ENCODE measurements around the gene RCAN2.

RCAN2 gene

GRCh38 chr6:46240866-46241565 lies 250.2 kb downstream of the RCAN2 start:
- Histone ChIP-seq H3K27ac (ENCODE audit: low read depth, low read length) (no peak overlapping the region), H3K4me3 (ENCODE audit: low read length) (no peak overlapping the region), H3K36me3 (ENCODE audit: control insufficient read depth, insufficient read depth, low read length) (no peaks in the 10 kb centered on the region), H3K27me3 (ENCODE audit: control insufficient read depth, insufficient read depth, low read length) (no peaks in the 10 kb centered on the region), H3K4me1 (ENCODE audit: control insufficient read depth, insufficient read depth, low read length) (no peaks in the 10 kb centered on the region), H3K9ac (ENCODE audit: low read length) (no peak overlapping the region)

GRCh38 chr6:46236752-46237151 lies 254.5 kb downstream of the RCAN2 start:
- no peak overlapping the region for H3K27ac ChIP-seq (ENCODE audit: low read depth, low read length)
- H3K4me1 ChIP-seq (ENCODE audit: control insufficient read depth, insufficient read depth, low read length): no peaks in the 10 kb centered on the region
- no peaks in the 10 kb centered on the region for H3K27me3 ChIP-seq (ENCODE audit: control insufficient read depth, insufficient read depth, low read length)
- no peak overlapping the region for H3K4me3 ChIP-seq (ENCODE audit: low read length)
- H3K36me3 ChIP-seq (ENCODE audit: control insufficient read depth, insufficient read depth, low read length): no peaks in the 10 kb centered on the region
- H3K9ac ChIP-seq (ENCODE audit: low read length): no peak overlapping the region

- no peak overlapping the region for H3K27ac ChIP-seq (ENCODE audit: low read depth, low read length)
- no peaks in the 10 kb centered on the region for H3K4me1 ChIP-seq (ENCODE audit: control insufficient read depth, insufficient read depth, low read length)
- H3K4me3 ChIP-seq (ENCODE audit: low read length): no peak overlapping the region
- H3K36me3 ChIP-seq (ENCODE audit: control insufficient read depth, insufficient read depth, low read length): no peaks in the 10 kb centered on the region
- no peaks in the 10 kb centered on the region for H3K27me3 ChIP-seq (ENCODE audit: control insufficient read depth, insufficient read depth, low read length)
- no peak overlapping the region for H3K9ac ChIP-seq (ENCODE audit: low read length)
Measured at GRCh38 chr6:46235242-46235641, 256.0 kb downstream of the RCAN2 start.

GRCh38 chr6:46234700-46235099 lies 256.5 kb downstream of the RCAN2 start:
- H3K4me1 ChIP-seq (ENCODE audit: control insufficient read depth, insufficient read depth, low read length): no peaks in the 10 kb centered on the region
- H3K27ac ChIP-seq (ENCODE audit: low read depth, low read length): no peak overlapping the region

GRCh38 chr6:46234156-46234556 lies 257.1 kb downstream of the RCAN2 start:
- no peaks in the 10 kb centered on the region for H3K36me3 ChIP-seq (ENCODE audit: control insufficient read depth, insufficient read depth, low read length)
- H3K27ac ChIP-seq (ENCODE audit: low read depth, low read length): no peak overlapping the region
- no peak overlapping the region for H3K4me3 ChIP-seq (ENCODE audit: low read length)
- H3K4me1 ChIP-seq (ENCODE audit: control insufficient read depth, insufficient read depth, low read length): no peaks in the 10 kb centered on the region
- H3K9ac ChIP-seq (ENCODE audit: low read length): no peak overlapping the region
- H3K27me3 ChIP-seq (ENCODE audit: control insufficient read depth, insufficient read depth, low read length): no peaks in the 10 kb centered on the region

More at GRCh38 chr6:46234700-46235099, 256.5 kb downstream of the RCAN2 start:
- H3K9ac ChIP-seq (ENCODE audit: low read length): no peak overlapping the region
- no peak overlapping the region for H3K4me3 ChIP-seq (ENCODE audit: low read length)
- no peaks in the 10 kb centered on the region for H3K36me3 ChIP-seq (ENCODE audit: control insufficient read depth, insufficient read depth, low read length)
- H3K27me3 ChIP-seq (ENCODE audit: control insufficient read depth, insufficient read depth, low read length): no peaks in the 10 kb centered on the region

- H3K27me3 ChIP-seq (ENCODE audit: control insufficient read depth, insufficient read depth, low read length): no peaks in the 10 kb centered on the region
- no peaks in the 10 kb centered on the region for H3K36me3 ChIP-seq (ENCODE audit: control insufficient read depth, insufficient read depth, low read length)
- H3K4me3 ChIP-seq (ENCODE audit: low read length): no peak overlapping the region
- no peak overlapping the region for H3K27ac ChIP-seq (ENCODE audit: low read depth, low read length)
- H3K4me1 ChIP-seq (ENCODE audit: control insufficient read depth, insufficient read depth, low read length): no peaks in the 10 kb centered on the region
- no peak overlapping the region for H3K9ac ChIP-seq (ENCODE audit: low read length)
Measured at GRCh38 chr6:46233129-46233528, 258.1 kb downstream of the RCAN2 start.

- Histone ChIP-seq H3K27me3 (ENCODE audit: control insufficient read depth, insufficient read depth, low read length) (no peaks in the 10 kb centered on the region), H3K9ac (ENCODE audit: low read length) (no peak overlapping the region), H3K4me3 (ENCODE audit: low read length) (no peak overlapping the region), H3K4me1 (ENCODE audit: control insufficient read depth, insufficient read depth, low read length) (no peaks in the 10 kb centered on the region), H3K36me3 (ENCODE audit: control insufficient read depth, insufficient read depth, low read length) (no peaks in the 10 kb centered on the region), H3K27ac (ENCODE audit: low read depth, low read length) (no peak overlapping the region)
Measured at GRCh38 chr6:46222286-46222685, 269.0 kb downstream of the RCAN2 start.

GRCh38 chr6:46221222-46221793 lies 269.9 kb downstream of the RCAN2 start:
- H3K36me3 ChIP-seq (ENCODE audit: control insufficient read depth, insufficient read depth, low read length): no peaks in the 10 kb centered on the region
- no peak overlapping the region for H3K9ac ChIP-seq (ENCODE audit: low read length)
- H3K27ac ChIP-seq (ENCODE audit: low read depth, low read length): no peak overlapping the region
- H3K27me3 ChIP-seq (ENCODE audit: control insufficient read depth, insufficient read depth, low read length): no peaks in the 10 kb centered on the region
- no peaks in the 10 kb centered on the region for H3K4me1 ChIP-seq (ENCODE audit: control insufficient read depth, insufficient read depth, low read length)
- H3K4me3 ChIP-seq (ENCODE audit: low read length): no peak overlapping the region

- no peak overlapping the region for H3K4me3 ChIP-seq (ENCODE audit: low read length)
- no peak overlapping the region for H3K27ac ChIP-seq (ENCODE audit: low read depth, low read length)
- no peaks in the 10 kb centered on the region for H3K36me3 ChIP-seq (ENCODE audit: control insufficient read depth, insufficient read depth, low read length)
- no peaks in the 10 kb centered on the region for H3K4me1 ChIP-seq (ENCODE audit: control insufficient read depth, insufficient read depth, low read length)
- no peak overlapping the region for H3K9ac ChIP-seq (ENCODE audit: low read length)
- H3K27me3 ChIP-seq (ENCODE audit: control insufficient read depth, insufficient read depth, low read length): no peaks in the 10 kb centered on the region
Measured at GRCh38 chr6:46220352-46221221, 270.7 kb downstream of the RCAN2 start.

GRCh38 chr6:46219661-46220060 lies 271.6 kb downstream of the RCAN2 start:
- Histone ChIP-seq H3K27me3 (ENCODE audit: control insufficient read depth, insufficient read depth, low read length) (no peaks in the 10 kb centered on the region), H3K9ac (ENCODE audit: low read length) (no peak overlapping the region), H3K27ac (ENCODE audit: low read depth, low read length) (no peak overlapping the region), H3K4me3 (ENCODE audit: low read length) (no peak overlapping the region), H3K4me1 (ENCODE audit: control insufficient read depth, insufficient read depth, low read length) (no peaks in the 10 kb centered on the region), H3K36me3 (ENCODE audit: control insufficient read depth, insufficient read depth, low read length) (no peaks in the 10 kb centered on the region)

- Histone ChIP-seq H3K27ac (ENCODE audit: low read depth, low read length) (no peak overlapping the region), H3K9ac (ENCODE audit: low read length) (no peak overlapping the region), H3K27me3 (ENCODE audit: control insufficient read depth, insufficient read depth, low read length) (no peaks in the 10 kb centered on the region)
Measured at GRCh38 chr6:46218457-46218856, 272.8 kb downstream of the RCAN2 start.

GRCh38 chr6:46217671-46218131 lies 273.5 kb downstream of the RCAN2 start:
- no peak overlapping the region for H3K4me3 ChIP-seq (ENCODE audit: low read length)
- no peak overlapping the region for H3K9ac ChIP-seq (ENCODE audit: low read length)
- no peak overlapping the region for H3K27ac ChIP-seq (ENCODE audit: low read depth, low read length)
- no peaks in the 10 kb centered on the region for H3K4me1 ChIP-seq (ENCODE audit: control insufficient read depth, insufficient read depth, low read length)
- no peaks in the 10 kb centered on the region for H3K27me3 ChIP-seq (ENCODE audit: control insufficient read depth, insufficient read depth, low read length)
- H3K36me3 ChIP-seq (ENCODE audit: control insufficient read depth, insufficient read depth, low read length): no peaks in the 10 kb centered on the region

More at GRCh38 chr6:46218457-46218856, 272.8 kb downstream of the RCAN2 start:
- no peaks in the 10 kb centered on the region for H3K36me3 ChIP-seq (ENCODE audit: control insufficient read depth, insufficient read depth, low read length)
- no peaks in the 10 kb centered on the region for H3K4me1 ChIP-seq (ENCODE audit: control insufficient read depth, insufficient read depth, low read length)
- no peak overlapping the region for H3K4me3 ChIP-seq (ENCODE audit: low read length)
